Measurements from ENCODE around the gene ANO2.
"Not testable (repeated sequence)": the region's sequence is repeated elsewhere in the genome, so short reads cannot be mapped to it uniquely, and the experiment has no call there.

Gene ANO2

GRCh38 chr12:5575987-5576386 is 369.1 kb downstream of the ANO2 start:
- DNase-seq: no peak

GRCh38 chr12:5575232-5575631 is 369.8 kb downstream of the ANO2 start:
- no peak for DNase-seq

DNA sequence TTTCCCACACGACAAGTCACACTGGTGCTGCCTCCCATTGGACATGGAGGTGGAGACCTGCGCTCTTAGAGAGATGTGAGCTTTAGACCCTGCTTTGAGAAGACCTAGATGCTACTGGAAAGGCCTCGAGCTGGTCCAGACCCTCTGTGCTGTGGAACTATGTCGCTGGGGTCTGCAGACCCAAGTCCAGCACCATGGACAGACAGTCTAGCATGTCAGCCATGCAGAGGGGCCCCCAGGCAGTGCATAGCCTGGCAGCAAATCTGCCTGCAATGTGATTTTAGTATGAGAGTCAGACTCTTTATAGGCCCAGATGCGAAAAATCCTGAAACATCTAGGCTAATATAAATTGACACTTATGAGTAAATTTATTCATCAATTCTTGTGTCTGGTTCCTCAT is 371.7 kb downstream of the ANO2 start:
- DNase-seq: no peak

DNA sequence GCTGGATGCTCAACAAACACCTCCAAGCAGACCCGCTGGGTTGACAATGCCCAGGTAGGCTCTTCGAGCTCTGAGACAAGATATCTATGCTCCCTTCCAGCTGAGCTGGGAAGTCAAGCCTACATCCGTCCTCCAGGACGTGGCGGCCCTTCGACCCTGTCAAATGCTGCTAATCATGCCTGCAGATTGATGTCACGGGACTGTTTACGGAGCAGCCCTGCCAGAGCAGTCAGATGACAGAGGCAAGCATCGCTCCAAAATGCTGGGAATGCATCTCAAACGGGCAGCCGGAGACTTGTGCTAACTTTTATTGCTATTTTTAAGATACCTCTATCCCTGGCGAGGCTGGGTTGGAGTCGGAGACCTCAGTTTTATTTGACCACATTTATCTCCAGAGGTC is 373.9 kb downstream of the ANO2 start:
- no peak for DNase-seq

DNA sequence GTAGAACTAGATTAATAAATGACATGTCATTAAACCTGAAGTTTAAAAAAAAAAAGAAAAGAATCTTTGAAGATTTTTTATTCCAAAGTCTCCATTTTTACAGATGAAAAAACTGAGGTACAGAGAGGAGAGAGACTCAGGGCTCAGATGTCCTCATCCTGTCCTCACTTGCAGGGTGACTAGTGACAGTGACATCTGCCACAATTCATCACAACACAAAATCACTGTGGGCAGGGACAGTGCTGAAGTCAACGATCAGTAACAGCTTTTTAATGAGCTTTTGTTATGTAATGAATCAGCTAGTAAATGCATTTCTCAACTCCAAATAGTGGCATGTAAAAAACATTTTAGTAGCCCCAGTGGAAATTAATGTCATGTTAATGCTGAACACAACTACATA is 374.6 kb downstream of the ANO2 start:
- no peak for DNase-seq

GRCh38 chr12:5568325-5568981 is 376.6 kb downstream of the ANO2 start:
- no peak for DNase-seq

DNA sequence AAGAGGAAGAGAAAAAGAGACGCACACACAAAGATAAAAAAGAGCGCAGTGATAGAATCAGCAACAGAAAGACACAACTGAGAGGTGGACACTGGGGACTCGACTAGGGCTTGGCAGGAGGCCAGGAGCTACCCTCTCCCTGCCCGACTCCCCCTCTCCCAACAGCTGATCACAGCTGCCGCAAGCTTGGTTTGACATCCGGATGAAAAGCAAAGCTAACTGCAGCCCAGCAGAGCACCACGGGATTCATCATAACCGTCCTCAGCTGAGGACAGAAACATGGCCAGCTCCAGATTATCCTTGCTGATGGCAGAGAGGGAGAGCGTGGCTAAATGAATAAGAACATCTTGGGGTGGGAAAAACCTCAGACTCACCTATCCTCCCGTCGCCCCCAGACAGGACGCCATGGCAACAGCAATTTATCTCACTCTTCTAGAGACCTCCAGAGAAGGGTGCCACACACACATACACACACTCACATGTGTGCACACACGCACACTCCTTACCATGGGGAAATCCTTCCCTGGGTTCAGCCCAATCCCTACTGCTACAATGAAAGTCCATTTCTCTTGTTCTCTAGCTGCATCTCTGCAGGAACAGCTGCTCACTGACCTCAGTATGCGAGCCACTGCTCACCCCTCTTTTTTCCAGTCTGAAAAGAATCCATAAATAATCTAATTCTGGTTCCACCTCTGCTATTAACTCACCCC is 377.9 kb downstream of the ANO2 start:
- peak; percentile 41 for DNase-seq

GRCh38 chr12:5565933-5566599 is 379.0 kb downstream of the ANO2 start:
- peak; percentile 86 for DNase-seq

- DNase-seq: no peak
Measured at GRCh38 chr12:5562581-5562980, 382.5 kb downstream of the ANO2 start.

GRCh38 chr12:5561846-5562245 is 383.2 kb downstream of the ANO2 start:
- no peak for DNase-seq

DNA sequence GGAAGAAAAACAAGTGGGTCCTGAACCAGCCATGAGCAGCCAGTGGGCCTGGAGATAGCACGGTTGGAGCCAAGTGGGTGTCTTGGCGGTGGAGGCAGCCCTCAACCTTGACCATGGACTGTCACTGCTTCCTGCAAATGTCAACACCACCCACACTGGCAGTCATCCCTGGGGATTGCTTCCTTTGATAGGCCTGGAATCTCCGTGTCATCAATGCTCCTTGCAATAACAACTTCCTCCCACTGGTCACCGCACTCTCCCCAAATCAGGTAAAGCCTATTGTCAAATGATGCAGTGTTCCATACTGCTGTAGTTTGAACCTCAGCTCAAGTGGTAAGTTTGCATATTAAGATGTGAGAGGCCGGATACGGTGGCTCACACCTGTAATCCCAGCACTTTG is 384.0 kb downstream of the ANO2 start:
- DNase-seq: no peak

- peak; percentile 35 for DNase-seq
Measured at GRCh38 chr12:5560265-5560664, 384.8 kb downstream of the ANO2 start.

GRCh38 chr12:5557906-5558305 is 387.2 kb downstream of the ANO2 start:
- no peak for DNase-seq

GRCh38 chr12:5556946-5557673 is 387.9 kb downstream of the ANO2 start:
- DNase-seq: peak; percentile 17

DNA sequence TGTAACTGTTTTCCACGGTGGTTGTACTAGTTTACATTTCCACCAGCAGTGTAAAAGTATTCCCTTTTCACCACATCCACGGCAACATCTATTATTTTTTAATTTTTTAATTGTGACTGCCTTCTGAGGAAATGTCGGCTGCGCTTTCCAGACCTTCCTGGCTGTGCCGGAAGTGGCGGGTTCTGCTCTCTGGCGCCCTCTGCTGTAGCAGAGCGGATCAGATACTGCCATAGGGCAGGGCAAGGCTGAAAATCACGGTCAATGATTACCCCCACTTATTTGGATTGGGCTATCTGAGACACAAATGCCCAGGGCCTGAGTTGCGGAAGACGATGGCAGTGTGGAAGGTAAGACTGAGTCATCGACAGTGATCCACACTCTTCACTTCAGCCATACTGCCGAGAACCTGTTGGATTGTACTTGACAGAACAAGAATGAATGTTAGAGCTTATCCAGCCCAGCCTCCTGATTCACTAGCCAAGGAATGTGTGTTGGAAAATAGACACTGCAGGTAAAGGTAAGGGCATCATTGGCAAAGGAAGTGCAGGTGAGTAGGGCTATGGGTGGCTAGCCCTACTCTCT is 388.9 kb downstream of the ANO2 start:
- no peak for DNase-seq

DNA sequence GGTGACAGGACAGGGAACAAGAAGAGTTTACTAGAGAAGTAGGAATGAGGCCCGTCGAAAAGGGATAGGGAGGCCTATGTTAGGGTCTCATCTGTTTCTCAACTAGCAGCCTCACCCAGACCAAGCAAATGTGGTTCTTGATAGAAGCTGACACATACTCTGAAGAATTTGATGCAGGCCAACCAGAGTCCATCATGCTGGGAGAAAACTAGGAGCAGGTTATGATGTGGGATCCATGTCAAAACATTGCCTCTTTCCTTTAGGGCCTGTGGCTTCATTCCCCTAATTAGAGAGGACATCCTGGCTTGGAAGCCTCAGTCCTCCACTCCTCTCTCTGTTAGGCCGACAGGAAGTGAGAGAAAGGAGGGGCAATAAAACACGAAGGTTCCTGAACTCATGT is 390.3 kb downstream of the ANO2 start:
- DNase-seq: peak; percentile 92

GRCh38 chr12:5549011-5549410 is 396.0 kb downstream of the ANO2 start:
- no peak for DNase-seq

- DNase-seq: no peak
Measured at GRCh38 chr12:5548152-5548943, 396.7 kb downstream of the ANO2 start.

GRCh38 chr12:5546616-5547015 is 398.4 kb downstream of the ANO2 start:
- DNase-seq: peak; percentile 86

DNA sequence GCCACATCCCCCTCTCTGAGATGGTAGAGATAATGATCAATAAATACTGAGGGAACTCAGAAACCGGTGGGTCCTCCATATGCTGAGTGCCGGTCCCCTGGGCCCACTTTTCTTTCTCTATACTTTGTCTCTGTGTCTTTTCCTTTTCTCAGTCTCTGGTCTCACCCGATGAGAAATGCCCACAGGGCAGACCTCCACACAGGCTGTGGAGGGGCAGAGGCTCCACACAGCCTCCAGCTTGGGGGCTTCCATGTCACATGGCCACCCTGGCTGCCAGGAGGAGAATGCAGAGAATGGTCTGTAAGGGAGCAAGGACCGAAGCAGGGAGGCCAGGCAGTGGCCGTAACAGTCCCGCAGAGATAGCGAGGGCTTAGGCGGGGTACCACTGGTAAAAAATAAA is 407.3 kb downstream of the ANO2 start:
- DNase-seq: no peak

- DNase-seq: not testable (repeated sequence)
Measured at GRCh38 chr12:5537026-5537615, 407.9 kb downstream of the ANO2 start.

GRCh38 chr12:5535541-5535940 is 409.5 kb downstream of the ANO2 start:
- DNase-seq: peak; percentile 87
